Subcutaneous abdominal adipose tissue (tissue), 5 donors: ENCODE results near the gene ALK.

Experiments used
- H3K27ac ChIP-seq: one replicate; pipeline ENCODE4 v1.7.0; 2013; ENCODE audit warnings: low read depth, mild to moderate bottlenecking, inconsistent platforms, low read length, moderate library complexity
- H3K27me3 ChIP-seq, 5 donors: one replicate each; pipeline ENCODE4 v1.7.0; 2013; ENCODE audit warnings: low read length in 5 of 5, inconsistent platforms in 1 of 5; ENCODE audit not compliant: control insufficient read depth in 5 of 5, insufficient read depth in 4 of 5
- H3K36me3 ChIP-seq, 5 donors: one replicate each; pipeline ENCODE4 v1.7.0; 2013; ENCODE audit warnings: low read length in 5 of 5; ENCODE audit not compliant: control insufficient read depth in 5 of 5, insufficient read depth in 5 of 5
- H3K4me1 ChIP-seq, 5 donors: one replicate each; pipeline ENCODE4 v1.7.0; 2013; ENCODE audit warnings: low read length in 5 of 5, mild to moderate bottlenecking in 3 of 5, moderate library complexity in 1 of 5; ENCODE audit not compliant: control insufficient read depth in 5 of 5, insufficient read depth in 5 of 5
- H3K4me3 ChIP-seq, 5 donors: one replicate each; pipeline ENCODE4 v1.7.0; 2013; ENCODE audit warnings: low read length in 5 of 5, low read depth in 1 of 5
- H3K9ac ChIP-seq, 5 donors: one replicate each; pipeline ENCODE4 v1.7.0; 2013; ENCODE audit warnings: low read length in 5 of 5, mild to moderate bottlenecking in 4 of 5, moderate library complexity in 3 of 5
- H3K9me3 ChIP-seq, 5 donors: one replicate each; pipeline ENCODE4 v1.7.0; 2013; ENCODE audit warnings: low read length in 5 of 5; ENCODE audit not compliant: control insufficient read depth in 5 of 5
- donor health status: healthy.
- donor health status: healthy.
- donor health status: healthy.
- donor health status: healthy.
- donor health status: healthy.

ALK gene

GRCh38 chr2:29405266-29405665 lies 516.1 kb downstream of the ALK start:
- H3K9ac ChIP-seq: no peak overlapping the region
- H3K36me3 ChIP-seq: no peaks in the 10 kb centered on the region
- no peak overlapping the region for H3K27ac ChIP-seq
- no peak overlapping the region for H3K4me3 ChIP-seq
- no peaks in the 10 kb centered on the region for H3K9me3 ChIP-seq
- H3K27me3 ChIP-seq: peaks cover 0 to 4% (median 0%) of the 10 kb centered on the region in 5 donors
- no peaks in the 10 kb centered on the region for H3K4me1 ChIP-seq

GRCh38 chr2:29401994-29402393 lies 519.4 kb downstream of the ALK start:
- no peak overlapping the region for H3K9ac ChIP-seq
- no peak overlapping the region for H3K4me3 ChIP-seq
- H3K36me3 ChIP-seq: no peaks in the 10 kb centered on the region
- no peaks in the 10 kb centered on the region for H3K4me1 ChIP-seq
- no peak overlapping the region for H3K27ac ChIP-seq
- no peaks in the 10 kb centered on the region for H3K9me3 ChIP-seq
- H3K27me3 ChIP-seq: peaks cover 0 to 4% (median 3%) of the 10 kb centered on the region in 5 donors

- Histone ChIP-seq H3K36me3 (no peaks in the 10 kb centered on the region), H3K9me3 (no peaks in the 10 kb centered on the region), H3K4me3 (no peak overlapping the region), H3K27me3 (peaks cover 0 to 4% (median 3%) of the 10 kb centered on the region in 5 donors), H3K4me1 (no peaks in the 10 kb centered on the region), H3K27ac (no peak overlapping the region), H3K9ac (no peak overlapping the region)
Observed at GRCh38 chr2:29400930-29401653, 520.3 kb downstream of the ALK start.

- Histone ChIP-seq H3K9ac (no peak overlapping the region), H3K4me1 (no peaks in the 10 kb centered on the region), H3K4me3 (no peak overlapping the region), H3K27me3 (peaks cover 0 to 7% (median 3%) of the 10 kb centered on the region in 5 donors), H3K27ac (no peak overlapping the region), H3K36me3 (no peaks in the 10 kb centered on the region), H3K9me3 (no peaks in the 10 kb centered on the region)
Observed at GRCh38 chr2:29398384-29399237, 522.8 kb downstream of the ALK start.

- Histone ChIP-seq H3K27ac (no peak overlapping the region), H3K4me1 (no peaks in the 10 kb centered on the region), H3K9ac (no peak overlapping the region), H3K27me3 (peaks cover 0 to 4% (median 0%) of the 10 kb centered on the region in 5 donors), H3K36me3 (no peaks in the 10 kb centered on the region), H3K4me3 (no peak overlapping the region), H3K9me3 (no peaks in the 10 kb centered on the region)
Observed at GRCh38 chr2:29397713-29398112, 523.7 kb downstream of the ALK start.

- no peak overlapping the region for H3K27ac ChIP-seq
- H3K4me1 ChIP-seq: no peaks in the 10 kb centered on the region
- peaks cover 0 to 4% (median 0%) of the 10 kb centered on the region in 5 donors for H3K27me3 ChIP-seq
- H3K9ac ChIP-seq: no peak overlapping the region
- H3K4me3 ChIP-seq: no peak overlapping the region
- H3K36me3 ChIP-seq: no peaks in the 10 kb centered on the region
- H3K9me3 ChIP-seq: no peaks in the 10 kb centered on the region
Observed at GRCh38 chr2:29397039-29397438, 524.3 kb downstream of the ALK start.

GRCh38 chr2:29394981-29395350 lies 526.4 kb downstream of the ALK start:
- Histone ChIP-seq H3K27me3 (peaks cover 0 to 4% (median 0%) of the 10 kb centered on the region in 5 donors), H3K9me3 (no peaks in the 10 kb centered on the region)

GRCh38 chr2:29394311-29394980 lies 526.9 kb downstream of the ALK start:
- no peaks in the 10 kb centered on the region for H3K9me3 ChIP-seq
- peaks cover 0 to 4% (median 0%) of the 10 kb centered on the region in 5 donors for H3K27me3 ChIP-seq
- H3K9ac ChIP-seq: no peak overlapping the region
- no peaks in the 10 kb centered on the region for H3K36me3 ChIP-seq
- no peak overlapping the region for H3K27ac ChIP-seq
- no peaks in the 10 kb centered on the region for H3K4me1 ChIP-seq
- H3K4me3 ChIP-seq: no peak overlapping the region

More at GRCh38 chr2:29394981-29395350, 526.4 kb downstream of the ALK start:
- Histone ChIP-seq H3K27ac (no peak overlapping the region), H3K4me1 (no peaks in the 10 kb centered on the region), H3K9ac (no peak overlapping the region), H3K36me3 (no peaks in the 10 kb centered on the region), H3K4me3 (no peak overlapping the region)

- H3K4me3 ChIP-seq: no peak overlapping the region
- H3K27me3 ChIP-seq: peaks cover 0 to 5% (median 0%) of the 10 kb centered on the region in 5 donors
- H3K27ac ChIP-seq: no peak overlapping the region
- H3K4me1 ChIP-seq: no peaks in the 10 kb centered on the region
- no peak overlapping the region for H3K9ac ChIP-seq
- no peaks in the 10 kb centered on the region for H3K9me3 ChIP-seq
- no peaks in the 10 kb centered on the region for H3K36me3 ChIP-seq
Observed at GRCh38 chr2:29393676-29394075, 527.7 kb downstream of the ALK start.

- no peaks in the 10 kb centered on the region for H3K36me3 ChIP-seq
- peaks cover 0 to 5% (median 0%) of the 10 kb centered on the region in 5 donors for H3K27me3 ChIP-seq
- no peaks in the 10 kb centered on the region for H3K4me1 ChIP-seq
- H3K27ac ChIP-seq: no peak overlapping the region
- no peak overlapping the region for H3K4me3 ChIP-seq
- H3K9me3 ChIP-seq: no peaks in the 10 kb centered on the region
- H3K9ac ChIP-seq: no peak overlapping the region
Observed at GRCh38 chr2:29392774-29393173, 528.6 kb downstream of the ALK start.
